ENCODE results near the gene GRIN2A.

GRIN2A gene

DNA sequence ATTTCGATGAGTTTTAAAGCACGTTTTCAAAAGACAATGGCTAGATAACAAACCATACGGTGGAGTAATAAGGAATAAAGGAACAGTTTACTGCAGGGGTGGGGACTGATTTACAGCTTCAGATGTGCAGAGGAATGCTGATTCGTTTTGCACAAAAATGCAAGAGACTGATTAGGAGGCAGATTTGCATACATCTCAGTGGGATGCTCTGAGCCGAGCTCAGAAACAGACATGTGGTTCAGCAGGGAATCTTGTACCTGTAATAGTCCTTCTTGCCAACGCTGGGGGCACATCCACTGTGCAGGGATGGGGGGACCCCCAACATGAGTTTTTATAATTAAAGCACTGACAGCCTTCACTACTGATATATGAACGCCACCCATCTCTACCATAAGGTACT is 308.0 kb downstream of the GRIN2A start:
- no peak for DNase-seq

DNA sequence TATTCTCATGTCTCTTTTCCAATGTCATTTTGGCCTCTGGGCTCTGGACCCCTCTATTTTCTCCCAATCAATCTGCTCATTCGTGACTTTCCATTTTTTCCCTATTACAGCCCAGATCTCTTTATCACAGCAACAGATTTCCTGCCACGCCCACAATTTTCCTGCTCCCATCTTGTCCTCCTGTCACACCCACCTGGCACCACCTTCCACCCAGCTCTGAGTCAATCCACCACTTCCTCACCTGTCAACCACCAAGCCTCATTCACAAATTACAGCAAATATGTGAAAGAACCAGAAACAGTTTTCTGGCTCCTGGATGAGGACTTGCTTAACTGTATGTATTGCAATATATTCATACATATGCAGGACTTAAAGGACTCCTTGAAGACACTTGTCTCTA is 311.3 kb downstream of the GRIN2A start:
- Mint-ChIP-seq H3K27me3 (no peaks in the 10 kb centered on the region), H3K9me3 (no peaks in the 10 kb centered on the region), H3K36me3 (ENCODE audit: low read depth) (no peaks in the 10 kb centered on the region), H3K4me3 (no peak overlapping the region), H3K4me1 (no peaks in the 10 kb centered on the region), H3K27ac (no peak overlapping the region)
- no peak for DNase-seq
- ATAC-seq = no peak

More for the DNA sequence above, 308.0 kb downstream of the GRIN2A start:
- no peaks in the 10 kb centered on the region for H3K9me3 Mint-ChIP-seq
- H3K4me3 Mint-ChIP-seq = no peak overlapping the region
- no peak for ATAC-seq
- no peaks in the 10 kb centered on the region for H3K36me3 Mint-ChIP-seq (ENCODE audit: low read depth)
- no peaks in the 10 kb centered on the region for H3K27me3 Mint-ChIP-seq
- H3K4me1 Mint-ChIP-seq = no peaks in the 10 kb centered on the region
- no peak overlapping the region for H3K27ac Mint-ChIP-seq

DNA sequence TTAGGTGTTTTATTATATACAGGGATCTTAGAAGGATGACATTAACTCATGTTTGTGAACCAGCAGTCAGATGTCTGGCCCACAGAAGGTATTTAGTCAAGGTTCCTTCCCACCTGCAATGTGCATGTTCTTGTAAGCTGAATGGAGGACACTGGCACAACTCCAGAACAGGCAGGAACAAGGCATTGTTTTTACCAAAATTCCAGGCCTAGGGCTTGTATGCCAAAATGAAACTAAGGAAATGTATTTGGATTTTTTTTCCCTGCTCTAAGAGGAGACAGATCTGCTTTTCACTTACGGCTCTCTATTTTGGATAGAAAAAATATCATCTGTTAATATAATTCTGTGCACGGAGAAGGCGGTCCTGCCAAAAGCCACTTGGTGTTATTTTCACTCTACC is 312.5 kb downstream of the GRIN2A start:
- DNase-seq = no peak
- H3K4me1 Mint-ChIP-seq = no peaks in the 10 kb centered on the region

DNA sequence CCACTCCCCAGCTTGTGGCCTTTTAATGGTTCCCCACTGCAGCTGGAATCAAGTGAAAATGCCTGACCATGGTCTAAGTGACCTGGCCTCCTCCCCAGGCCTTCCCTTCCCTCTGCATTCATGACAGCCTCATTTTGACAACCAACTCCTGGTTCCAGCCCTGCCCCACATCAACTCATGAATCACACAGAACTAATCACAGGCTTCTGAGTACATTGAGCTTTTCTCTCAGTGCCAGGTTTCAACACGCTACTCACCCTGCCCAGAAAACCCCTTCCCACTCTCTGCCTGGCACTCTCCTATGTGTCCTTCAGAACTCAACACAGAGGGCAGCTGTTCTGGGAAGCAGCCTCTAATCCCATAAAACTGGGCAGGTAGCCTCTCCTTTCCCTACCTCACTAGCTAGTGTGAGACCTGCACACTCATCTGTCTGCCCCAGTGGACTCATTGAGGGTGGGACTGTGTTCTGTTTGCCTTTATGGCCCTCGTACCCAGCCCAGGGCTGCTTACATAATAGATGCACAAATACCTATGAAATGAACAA is 313.6 kb downstream of the GRIN2A start:
- no peak for ATAC-seq
- H3K36me3 Mint-ChIP-seq (ENCODE audit: low read depth) = no peaks in the 10 kb centered on the region

More for the DNA sequence above, 312.5 kb downstream of the GRIN2A start:
- Mint-ChIP-seq H3K27ac (no peak overlapping the region), H3K4me3 (no peak overlapping the region), H3K27me3 (no peaks in the 10 kb centered on the region), H3K36me3 (ENCODE audit: low read depth) (no peaks in the 10 kb centered on the region), H3K9me3 (no peaks in the 10 kb centered on the region)
- ATAC-seq = no peak

DNA sequence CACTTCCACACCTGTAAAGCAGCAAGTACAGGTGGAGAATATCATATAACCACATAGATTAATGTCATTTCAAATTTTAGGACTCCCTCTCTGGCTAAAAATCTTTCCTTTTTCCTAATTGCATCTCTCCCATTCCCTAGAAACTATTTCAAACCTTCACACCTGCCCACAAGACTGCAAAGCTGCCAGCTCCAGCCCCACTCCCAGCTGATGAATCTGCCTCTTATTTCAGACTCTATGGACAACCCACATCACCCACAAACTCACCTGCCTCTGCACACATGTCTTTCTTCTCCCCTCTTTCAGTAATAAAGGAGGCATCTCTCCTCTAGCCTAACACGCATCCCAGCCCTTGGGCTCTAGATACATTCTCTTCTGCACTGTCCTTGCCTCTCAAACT is 315.1 kb downstream of the GRIN2A start:
- Mint-ChIP-seq H3K27ac (no peak overlapping the region), H3K4me3 (no peak overlapping the region), H3K27me3 (no peaks in the 10 kb centered on the region), H3K9me3 (no peaks in the 10 kb centered on the region), H3K4me1 (no peaks in the 10 kb centered on the region), H3K36me3 (ENCODE audit: low read depth) (no peaks in the 10 kb centered on the region)
- ATAC-seq (no peak), DNase-seq (no peak)

More for the DNA sequence above, 313.6 kb downstream of the GRIN2A start:
- H3K27ac Mint-ChIP-seq = no peak overlapping the region
- H3K4me3 Mint-ChIP-seq = no peak overlapping the region
- no peaks in the 10 kb centered on the region for H3K9me3 Mint-ChIP-seq
- H3K4me1 Mint-ChIP-seq = no peaks in the 10 kb centered on the region
- no peaks in the 10 kb centered on the region for H3K27me3 Mint-ChIP-seq
- no peak for DNase-seq

DNA sequence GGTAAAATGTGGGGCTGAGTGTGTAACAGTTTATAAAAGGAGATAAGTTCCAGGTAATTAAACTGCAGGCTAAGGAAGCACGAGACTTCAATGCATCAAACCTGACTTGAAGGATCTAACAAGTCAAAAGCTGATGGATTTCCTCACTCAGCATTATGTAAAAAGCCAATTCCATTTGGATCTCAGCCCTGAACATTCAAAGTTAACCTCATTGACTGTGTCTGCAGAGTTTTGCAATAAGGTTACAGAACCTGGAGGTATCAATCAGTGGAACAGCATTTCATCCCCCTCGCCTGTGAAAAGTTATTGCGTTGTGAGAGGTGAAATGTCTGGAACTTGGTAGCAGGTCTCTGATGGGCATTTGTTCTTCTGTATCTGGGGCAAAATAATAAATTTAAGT is 317.8 kb downstream of the GRIN2A start:
- H3K4me1 Mint-ChIP-seq = no peaks in the 10 kb centered on the region
- DNase-seq (no peak), ATAC-seq (no peak)
- no peak overlapping the region for H3K4me3 Mint-ChIP-seq
- H3K27ac Mint-ChIP-seq = no peak overlapping the region
- peaks cover 4% of the 10 kb centered on the region for H3K9me3 Mint-ChIP-seq
- no peaks in the 10 kb centered on the region for H3K36me3 Mint-ChIP-seq (ENCODE audit: low read depth)
- no peaks in the 10 kb centered on the region for H3K27me3 Mint-ChIP-seq

DNA sequence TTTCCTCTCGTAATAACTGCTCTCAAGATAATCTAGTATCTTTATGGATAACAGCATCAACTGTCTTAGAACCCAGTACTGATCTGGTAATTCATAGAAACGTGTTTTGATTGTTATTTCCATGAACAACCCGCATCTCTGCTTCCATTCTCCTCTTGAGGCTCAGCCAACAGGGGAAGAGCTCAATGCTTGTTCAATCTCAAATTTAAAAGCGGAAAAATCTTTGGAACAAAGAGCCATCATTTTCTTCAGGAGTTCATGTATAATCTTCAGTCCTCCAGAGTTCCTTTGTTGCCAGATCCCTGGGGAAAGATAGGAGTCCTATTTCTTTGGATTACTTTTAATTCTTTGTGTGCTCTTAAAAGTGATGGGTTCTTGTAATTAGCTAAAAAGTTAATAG is 319.9 kb downstream of the GRIN2A start:
- ATAC-seq (no peak), DNase-seq (no peak)
- H3K4me3 Mint-ChIP-seq = no peak overlapping the region
- no peaks in the 10 kb centered on the region for H3K36me3 Mint-ChIP-seq (ENCODE audit: low read depth)
- peaks cover 4% of the 10 kb centered on the region for H3K9me3 Mint-ChIP-seq
- no peaks in the 10 kb centered on the region for H3K4me1 Mint-ChIP-seq
- no peak overlapping the region for H3K27ac Mint-ChIP-seq
- H3K27me3 Mint-ChIP-seq = no peaks in the 10 kb centered on the region

DNA sequence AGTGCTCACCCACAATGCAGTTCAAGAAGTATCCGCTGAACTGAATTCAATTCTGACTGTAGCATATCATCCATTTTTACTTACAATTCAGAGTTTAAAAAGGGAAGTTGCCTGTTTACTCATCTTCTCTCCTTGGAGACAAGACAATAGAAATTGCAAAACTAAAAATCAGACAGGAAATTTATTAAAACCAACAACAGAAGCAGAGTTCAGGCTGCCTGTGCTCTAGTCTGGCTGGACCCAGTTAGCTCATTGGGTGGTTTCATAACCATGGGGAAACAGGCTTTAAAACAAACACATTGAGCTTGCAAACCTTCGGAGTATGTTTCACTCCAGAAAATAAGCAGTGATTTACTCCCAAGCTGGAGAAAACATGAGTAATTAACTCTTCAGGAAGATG is 321.4 kb downstream of the GRIN2A start:
- no peaks in the 10 kb centered on the region for H3K36me3 Mint-ChIP-seq (ENCODE audit: low read depth)
- no peaks in the 10 kb centered on the region for H3K4me1 Mint-ChIP-seq
- no peak overlapping the region for H3K27ac Mint-ChIP-seq
- no peak for DNase-seq
- no peak for ATAC-seq
- H3K27me3 Mint-ChIP-seq = no peaks in the 10 kb centered on the region
- peaks cover 4% of the 10 kb centered on the region for H3K9me3 Mint-ChIP-seq
- H3K4me3 Mint-ChIP-seq = no peak overlapping the region

DNA sequence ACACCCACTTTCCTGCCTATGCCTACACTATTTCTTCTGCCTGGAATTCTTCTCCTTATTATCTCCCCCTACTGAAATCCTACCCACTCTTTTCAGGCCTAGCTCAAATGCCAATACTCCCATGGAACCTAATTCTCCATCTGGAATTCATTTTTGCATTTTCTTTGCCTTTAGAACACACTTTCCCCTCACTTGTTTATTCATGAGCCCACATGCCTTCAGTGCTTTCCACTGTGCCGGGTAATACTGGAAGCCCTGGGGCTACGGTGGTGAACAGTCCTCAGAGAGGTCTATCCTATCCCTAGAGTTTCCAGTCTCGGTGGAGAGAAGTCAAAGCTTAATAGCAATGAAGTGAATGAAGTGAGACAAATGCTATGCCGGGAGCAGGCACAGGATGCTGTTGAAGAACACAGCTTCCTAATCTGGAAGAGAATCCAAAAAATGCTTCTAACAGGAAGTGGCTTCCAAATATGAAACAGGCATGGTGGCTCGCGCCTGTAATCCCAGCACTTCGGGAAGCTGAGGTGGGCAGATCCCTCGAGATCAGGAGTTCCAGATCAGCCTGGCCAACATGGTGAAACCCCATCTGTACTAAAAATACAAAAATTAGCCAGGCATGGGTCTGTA is 322.4 kb downstream of the GRIN2A start:
- no peaks in the 10 kb centered on the region for H3K36me3 Mint-ChIP-seq (ENCODE audit: low read depth)
- H3K4me3 Mint-ChIP-seq = no peak overlapping the region
- DNase-seq (no peak), ATAC-seq (no peak)
- H3K4me1 Mint-ChIP-seq = no peaks in the 10 kb centered on the region
- H3K9me3 Mint-ChIP-seq = peaks cover 4% of the 10 kb centered on the region
- no peak overlapping the region for H3K27ac Mint-ChIP-seq
- H3K27me3 Mint-ChIP-seq = no peaks in the 10 kb centered on the region

DNA sequence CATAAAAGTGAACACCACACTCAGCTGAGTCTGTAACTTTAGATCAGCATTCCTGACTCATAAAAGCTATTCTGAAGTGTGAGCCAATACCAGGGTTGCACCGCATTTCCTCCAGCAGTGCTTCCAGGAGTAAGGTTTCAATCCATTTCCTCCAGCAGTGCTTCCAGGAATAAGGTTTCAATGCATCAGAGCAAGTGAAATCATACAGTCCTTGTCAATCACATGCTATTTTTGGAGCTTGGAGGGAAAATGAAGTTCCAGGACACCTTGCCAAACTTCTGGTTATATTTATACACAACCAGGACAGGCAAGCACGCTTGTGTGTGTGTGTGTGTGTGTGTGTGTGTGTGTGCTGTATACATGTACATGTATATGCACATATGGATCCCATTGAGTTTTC is 327.6 kb downstream of the GRIN2A start:
- H3K9me3 Mint-ChIP-seq = no peaks in the 10 kb centered on the region
- no peak overlapping the region for H3K27ac Mint-ChIP-seq
- H3K4me1 Mint-ChIP-seq = no peaks in the 10 kb centered on the region
- H3K27me3 Mint-ChIP-seq = peaks cover 1% of the 10 kb centered on the region
- no peak for ATAC-seq
- H3K36me3 Mint-ChIP-seq (ENCODE audit: low read depth) = no peaks in the 10 kb centered on the region
- DNase-seq = no peak
- no peak overlapping the region for H3K4me3 Mint-ChIP-seq

DNA sequence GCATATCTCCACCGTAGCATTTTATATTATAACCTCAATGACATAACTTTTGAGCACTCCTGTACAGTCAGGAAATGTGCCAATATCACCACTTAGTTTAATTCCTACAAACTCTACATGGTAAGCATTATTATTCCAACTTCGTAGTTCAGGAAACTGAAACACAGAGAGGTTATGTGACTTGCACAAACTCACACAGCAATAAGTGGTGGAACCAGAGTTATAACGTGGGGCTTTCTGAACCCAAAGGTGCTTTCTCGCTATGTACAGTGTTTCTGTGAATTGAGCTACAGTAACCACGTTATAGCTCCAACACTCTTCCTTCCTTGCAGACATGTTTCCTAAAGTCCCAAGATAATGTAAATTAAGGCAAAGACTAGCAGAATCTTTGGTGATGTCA is 330.2 kb downstream of the GRIN2A start:
- H3K36me3 Mint-ChIP-seq (ENCODE audit: low read depth) = no peaks in the 10 kb centered on the region
- DNase-seq = no peak
- peaks cover 1% of the 10 kb centered on the region for H3K27me3 Mint-ChIP-seq
- H3K4me3 Mint-ChIP-seq = no peak overlapping the region
- no peak overlapping the region for H3K27ac Mint-ChIP-seq
- ATAC-seq = no peak
- H3K9me3 Mint-ChIP-seq = no peaks in the 10 kb centered on the region
- H3K4me1 Mint-ChIP-seq = no peaks in the 10 kb centered on the region

DNA sequence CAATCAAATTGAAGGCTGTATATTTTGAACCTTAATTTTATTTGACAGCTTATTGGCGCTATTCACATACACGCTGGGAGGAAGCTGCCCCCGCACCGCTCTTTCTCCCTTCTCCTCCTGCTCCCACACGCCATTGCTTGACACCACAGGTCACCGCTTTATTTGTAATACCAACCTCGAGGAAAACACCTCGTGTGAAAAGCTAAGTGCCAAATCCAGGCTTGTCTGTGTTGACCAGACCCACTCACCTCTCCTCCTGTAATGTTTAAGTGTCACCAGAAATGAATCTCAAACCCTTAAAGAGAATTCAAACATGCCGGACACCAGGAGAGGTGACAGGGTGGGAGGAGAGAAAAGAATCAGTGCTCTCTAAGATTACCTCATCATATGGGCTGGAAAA is 331.4 kb downstream of the GRIN2A start:
- Mint-ChIP-seq H3K36me3 (ENCODE audit: low read depth) (no peaks in the 10 kb centered on the region), H3K4me3 (no peak overlapping the region), H3K4me1 (no peaks in the 10 kb centered on the region), H3K9me3 (no peaks in the 10 kb centered on the region), H3K27me3 (peaks cover 1% of the 10 kb centered on the region), H3K27ac (no peak overlapping the region)
- ATAC-seq (no peak), DNase-seq (no peak)

DNA sequence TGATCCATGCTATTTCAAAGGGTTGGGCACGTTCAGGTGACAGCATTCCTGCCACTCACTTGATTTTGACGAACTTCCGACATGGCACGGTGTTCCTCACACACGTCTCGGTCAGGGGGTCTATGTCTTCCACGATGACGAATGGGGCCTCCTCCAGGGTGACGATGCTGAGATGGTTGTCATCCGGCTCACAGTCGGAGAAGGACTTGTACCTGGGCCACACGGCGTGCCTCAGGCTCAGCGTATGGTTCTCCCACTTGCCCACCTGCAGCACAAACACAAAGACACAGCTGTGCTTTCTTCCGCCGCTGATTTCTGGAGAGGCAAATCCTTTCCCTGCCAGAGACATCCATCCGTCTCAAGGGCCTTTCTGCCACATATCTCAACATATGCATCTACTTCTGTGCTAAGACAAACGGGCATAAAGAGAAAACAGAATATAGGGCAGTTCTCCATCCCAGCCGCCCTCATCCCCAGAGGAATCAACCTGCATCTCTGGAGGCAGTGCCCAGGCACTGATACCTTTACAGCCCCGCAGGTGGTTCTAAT is 332.5 kb downstream of the GRIN2A start:
- Mint-ChIP-seq H3K36me3 (ENCODE audit: low read depth) (no peaks in the 10 kb centered on the region), H3K4me3 (no peak overlapping the region), H3K4me1 (no peaks in the 10 kb centered on the region), H3K9me3 (no peaks in the 10 kb centered on the region), H3K27me3 (peaks cover 1% of the 10 kb centered on the region), H3K27ac (no peak overlapping the region)
- ATAC-seq (no peak), DNase-seq (no peak)

DNA sequence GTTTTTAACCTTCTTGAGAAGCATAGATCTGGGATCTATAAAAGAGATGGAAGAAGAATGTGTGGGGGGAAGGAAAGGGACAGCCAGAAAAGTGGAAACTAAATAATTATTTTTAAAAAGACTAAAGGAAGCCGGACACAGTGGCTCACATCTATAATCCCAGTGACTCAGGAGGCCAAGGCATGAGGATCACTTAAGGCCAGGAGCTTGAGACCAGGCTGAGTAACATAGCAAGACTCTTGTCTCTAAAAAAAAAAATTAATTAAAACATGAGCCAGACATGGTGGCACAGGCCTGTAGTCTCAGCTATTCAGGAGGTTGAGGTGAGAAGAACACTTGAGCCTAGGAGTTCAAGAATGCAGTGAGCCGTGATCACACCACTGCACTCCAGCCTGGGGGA is 335.1 kb downstream of the GRIN2A start:
- H3K4me3 Mint-ChIP-seq = no peak overlapping the region
- no peak for DNase-seq
- H3K27ac Mint-ChIP-seq = no peak overlapping the region
- ATAC-seq = no peak
- H3K4me1 Mint-ChIP-seq = no peaks in the 10 kb centered on the region
- peaks cover 1% of the 10 kb centered on the region for H3K27me3 Mint-ChIP-seq
- H3K9me3 Mint-ChIP-seq = no peaks in the 10 kb centered on the region
- no peaks in the 10 kb centered on the region for H3K36me3 Mint-ChIP-seq (ENCODE audit: low read depth)

DNA sequence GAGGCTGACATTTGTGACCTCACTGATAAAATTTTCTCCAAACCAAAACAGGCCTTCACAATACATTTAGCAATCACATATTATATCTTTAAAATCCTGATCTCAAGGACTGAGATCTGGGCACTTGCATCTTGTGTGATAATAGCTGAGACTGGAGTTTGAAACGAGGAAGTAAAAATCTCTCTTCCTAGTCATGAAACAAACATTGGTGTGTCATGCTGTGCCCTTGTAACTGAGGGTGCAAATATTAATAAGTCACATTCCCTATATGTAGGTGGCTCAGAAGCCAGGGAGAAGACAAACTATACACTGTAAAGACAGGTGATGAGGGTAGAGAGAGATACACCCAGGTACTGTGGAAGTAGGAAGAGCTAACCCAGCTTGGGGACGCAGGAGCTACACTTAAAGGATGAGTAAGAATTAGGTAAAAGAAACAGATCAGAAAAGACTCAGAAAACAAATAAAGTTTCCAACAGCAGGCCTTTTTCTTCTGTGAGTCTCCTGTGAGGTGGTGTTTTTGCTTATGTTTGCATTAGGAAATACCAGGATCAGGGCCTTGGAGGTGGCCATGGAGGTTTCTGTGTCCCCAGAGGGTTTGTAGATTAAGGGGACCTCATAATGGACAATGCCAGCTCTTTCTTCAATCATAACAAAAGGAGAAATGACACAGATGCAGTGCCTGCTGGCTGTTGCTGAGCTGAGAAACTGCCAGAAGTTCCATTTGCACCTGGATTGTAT is 335.7 kb downstream of the GRIN2A start:
- no peak for DNase-seq
- Mint-ChIP-seq H3K27ac (no peak overlapping the region), H3K9me3 (no peaks in the 10 kb centered on the region), H3K27me3 (peaks cover 1% of the 10 kb centered on the region), H3K4me1 (no peaks in the 10 kb centered on the region), H3K36me3 (ENCODE audit: low read depth) (no peaks in the 10 kb centered on the region), H3K4me3 (no peak overlapping the region)
- ATAC-seq = no peak
